CD14-positive monocyte (primary cell): Measurements from ENCODE around the gene ITPKB. TPM values are rescaled to one million over a fixed set of nuclear protein-coding genes. Genes with fewer than 3 reads are reported as not detected.

Experiments used
- DNase-seq, 3 donors: peaks; one replicate each; pipeline ENCODE4 v3.0.0-alpha.2; 2011 to 2022
- H2AFZ ChIP-seq: 2 replicates; pipeline ENCODE4 v1.6.0; 2012; ENCODE audit warnings: mild to moderate bottlenecking, low read depth, low read length, inconsistent platforms; ENCODE audit not compliant: insufficient read depth, poor library complexity, severe bottlenecking
- H3K27ac ChIP-seq, 2 donors: 1 replicate in 1 of 2; 2 replicates in 1 of 2; pipeline ENCODE4 v1.5.1; 2012 to 2013; ENCODE audit warnings: low read length in 2 of 2, control low read depth in 1 of 2, inconsistent platforms in 1 of 2, low read depth in 1 of 2, mild to moderate bottlenecking in 1 of 2
- H3K27me3 ChIP-seq, 2 donors: one replicate each; pipeline versions ENCODE4 v1.6.0 to v1.6.1; 2011 to 2013; ENCODE audit warnings: low read length in 2 of 2; ENCODE audit not compliant: control insufficient read depth in 2 of 2, insufficient read depth in 2 of 2
- H3K36me3 ChIP-seq, 2 donors: replicated peaks in 1 of 2; 1 replicate in 1 of 2; 2 replicates in 1 of 2; pipeline versions ENCODE4 v1.5.1 to v1.6.1; 2012 to 2013; ENCODE audit warnings: low read length in 2 of 2, control low read depth in 1 of 2, inconsistent platforms in 1 of 2, mild to moderate bottlenecking in 1 of 2; ENCODE audit not compliant: insufficient read depth in 2 of 2, control insufficient read depth in 1 of 2
- H3K4me1 ChIP-seq, 2 donors: 1 replicate in 1 of 2; 2 replicates in 1 of 2; pipeline versions ENCODE4 v1.5.1 to v1.6.1; 2012 to 2013; ENCODE audit warnings: low read length in 2 of 2, control low read depth in 1 of 2, inconsistent platforms in 1 of 2, mild to moderate bottlenecking in 1 of 2, moderate library complexity in 1 of 2; ENCODE audit not compliant: insufficient read depth in 2 of 2, control insufficient read depth in 1 of 2
- H3K4me2 ChIP-seq: replicated peaks from 2 replicates; pipeline ENCODE3; 2012; ENCODE audit warnings: low read length, moderate library complexity, mild to moderate bottlenecking; ENCODE audit not compliant: poor library complexity, severe bottlenecking; ENCODE audit errors: extremely low read depth
- H3K4me3 ChIP-seq, 3 experiments: fragments of 200-600 bp in 1 of 3; sonication (generic) in 1 of 3; replicated peaks in 1 of 3; 1 replicate in 2 of 3; 2 replicates in 1 of 3; pipeline ENCODE4 v1.5.1; 2011 to 2013; ENCODE audit warnings: low read length in 3 of 3, mild to moderate bottlenecking in 3 of 3, control low read depth in 2 of 3, low read depth in 2 of 3, inconsistent platforms in 1 of 3, moderate library complexity in 1 of 3
- H3K79me2 ChIP-seq: 2 replicates; pipeline ENCODE4 v1.6.0; 2012; ENCODE audit warnings: mild to moderate bottlenecking, control low read depth, inconsistent platforms, low read length, moderate library complexity; ENCODE audit not compliant: insufficient read depth
- H3K9ac ChIP-seq: 2 replicates; pipeline ENCODE4 v1.6.0; 2017; ENCODE audit warnings: low read length, mild to moderate bottlenecking; ENCODE audit not compliant: insufficient read depth, poor library complexity, severe bottlenecking
- H3K9me3 ChIP-seq, 2 donors: replicated peaks in 1 of 2; 1 replicate in 1 of 2; 2 replicates in 1 of 2; pipeline versions ENCODE4 v1.5.1 to v1.6.1; 2012 to 2013; ENCODE audit warnings: low read length in 2 of 2, control low read depth in 1 of 2; ENCODE audit not compliant: control insufficient read depth in 1 of 2, insufficient read depth in 1 of 2
- H4K20me1 ChIP-seq: 2 replicates; pipeline ENCODE4 v1.6.0; 2012; ENCODE audit warnings: mild to moderate bottlenecking, low read length, control low read depth, moderate library complexity; ENCODE audit not compliant: insufficient read depth
- H3K27ac Mint-ChIP-seq, 7 donors: one replicate each; pipeline ENCODE4 v1.8.0; 2020; ENCODE audit warnings: mild to moderate bottlenecking in 7 of 7, mixed read lengths in 7 of 7, moderate library complexity in 6 of 7, inconsistent platforms in 2 of 7
- H3K27me3 Mint-ChIP-seq, 3 donors: one replicate each; pipeline ENCODE4 v1.8.0; 2021 to 2022; ENCODE audit warnings: low read depth in 3 of 3, mild to moderate bottlenecking in 3 of 3, mixed read lengths in 3 of 3, moderate library complexity in 3 of 3, inconsistent platforms in 1 of 3
- H3K36me3 Mint-ChIP-seq, 2 donors: one replicate each; pipeline ENCODE4 v1.8.0; 2020; ENCODE audit warnings: mixed read lengths in 2 of 2, inconsistent platforms in 1 of 2, mild to moderate bottlenecking in 1 of 2
- H3K4me1 Mint-ChIP-seq: one replicate; pipeline ENCODE4 v1.8.0; 2020; ENCODE audit warnings: mild to moderate bottlenecking, mixed read lengths
- H3K4me3 Mint-ChIP-seq, 2 donors: one replicate each; pipeline ENCODE4 v1.8.0; 2020; ENCODE audit warnings: mild to moderate bottlenecking in 2 of 2, mixed read lengths in 2 of 2, moderate library complexity in 1 of 2
- H3K9me3 Mint-ChIP-seq, 7 donors: one replicate each; pipeline ENCODE4 v1.8.0; 2020 to 2022; ENCODE audit warnings: mixed read lengths in 7 of 7, mild to moderate bottlenecking in 6 of 7, moderate library complexity in 6 of 7, inconsistent platforms in 2 of 7
- CTCF ChIP-seq: fragments of 200-600 bp; IDR thresholded peaks from one replicate; pipeline ENCODE4 v1.8.0; 2022; ENCODE audit warnings: antibody characterized with exemption, mild to moderate bottlenecking
- WGBS: methylation state at CpG from one replicate; pipeline ENCODE4 v1.1.5; 2013; ENCODE audit warnings: missing lambda C conversion rate; ENCODE audit not compliant: insufficient coverage; 5-methylcytosine and 5-hydroxymethylcytosine counted together
- intact Hi-C, 2 donors: fragments of 100-400 bp; cut with micrococcal nuclease; formaldehyde crosslinking; loops; one replicate each; pipeline versions ENCODE4 v1.15.0 to v1.15.1; 2023
- polyA plus RNA-seq, 3 donors: library from polyadenylated mRNA; depleted of rRNA in 1 of 3; unstranded in 2 of 3; stranded (reverse) in 1 of 3; fragments of 300-500 nt in 2 of 3; fragments of >200 nt in 1 of 3; fragmentation: Illumina TruSeq in 2 of 3; gene quantifications; 1 replicate in 2 of 3; 2 replicates in 1 of 3; pipeline ENCODE4 v1.2.3, GENCODE V29; 2012 to 2021

Gene ITPKB
- polyA plus RNA-seq, 3 donors, result 7.3 to 14.4 (median 10.2) TPM

GRCh38 chr1:226588484-226588883 lies 150.6 kb downstream of the ITPKB start:
- DNase-seq, result peak in 1 of 3 donors; percentile 0
- Mint-ChIP-seq H3K27ac (peak overlapping the region in 2 of 7 donors; percentile 31 to 57), H3K4me1 (peaks cover 41% of the 10 kb centered on the region), H3K4me3 (no peak overlapping the region), H3K9me3 (no peaks in the 10 kb centered on the region), H3K36me3 (no peaks in the 10 kb centered on the region), H3K27me3 (peaks cover 0 to 3% (median 2%) of the 10 kb centered on the region in 3 donors)
- TF ChIP-seq CTCF, result no peak
- peaks cover 19 to 30% of the 10 kb centered on the region in 2 donors for H3K4me1 ChIP-seq
- peak overlapping the region; percentile 16 for H2AFZ ChIP-seq
- no peaks in the 10 kb centered on the region for H3K79me2 ChIP-seq
- H4K20me1 ChIP-seq, result no peaks in the 10 kb centered on the region
- WGBS, result no CpG with 5 or more reads among the region's 2 CpGs
- H3K4me2 ChIP-seq, result no peak overlapping the region
- no peaks in the 10 kb centered on the region for H3K36me3 ChIP-seq
- intact Hi-C loops, result no loop called here
- H3K4me3 ChIP-seq, result no peak overlapping the region
- H3K27ac ChIP-seq, result no peak overlapping the region
- H3K9ac ChIP-seq, result no peak overlapping the region
- H3K27me3 ChIP-seq, result no peaks in the 10 kb centered on the region
- no peaks in the 10 kb centered on the region for H3K9me3 ChIP-seq

GRCh38 chr1:226586650-226587422 lies 152.2 kb downstream of the ITPKB start:
- peaks cover 0 to 3% (median 2%) of the 10 kb centered on the region in 3 donors for H3K27me3 Mint-ChIP-seq
- intact Hi-C loops, result no loop called here
- Histone ChIP-seq H3K4me2 (no peak overlapping the region), H3K9ac (no peak overlapping the region), H4K20me1 (no peaks in the 10 kb centered on the region), H3K4me3 (no peak overlapping the region), H3K27ac (no peak overlapping the region), H2AFZ (no peak overlapping the region), H3K4me1 (peaks cover 19 to 30% of the 10 kb centered on the region in 2 donors), H3K27me3 (no peaks in the 10 kb centered on the region), H3K9me3 (no peaks in the 10 kb centered on the region), H3K79me2 (no peaks in the 10 kb centered on the region), H3K36me3 (no peaks in the 10 kb centered on the region)
- WGBS, result 69% methylated on average over 9 of the region's 16 CpGs
- H3K36me3 Mint-ChIP-seq, result no peaks in the 10 kb centered on the region
- TF ChIP-seq CTCF, result no peak
- no peak overlapping the region for H3K4me3 Mint-ChIP-seq
- peaks cover 45% of the 10 kb centered on the region for H3K4me1 Mint-ChIP-seq
- DNase-seq, result no peak
- peak overlapping the region in 1 of 7 donors; percentile 17 for H3K27ac Mint-ChIP-seq
- peaks cover 0 to 2% (median 0%) of the 10 kb centered on the region in 7 donors for H3K9me3 Mint-ChIP-seq
